Sigmoid colon (tissue), 7 donors: ENCODE measurements around the gene APOLD1. TPM values are rescaled to one million over a fixed set of nuclear protein-coding genes. Genes with fewer than 3 reads are reported as not detected.

ENCODE experiments used
- DNase-seq: peaks from one replicate; pipeline ENCODE4 v3.0.0-alpha.2; 2019
- H3K27ac ChIP-seq, 4 donors: fragments of 200-600 bp; sonication (generic); one replicate each; pipeline ENCODE4 v1.5.1; 2016 to 2019; ENCODE audit warnings: mild to moderate bottlenecking in 1 of 4
- H3K27me3 ChIP-seq, 3 donors: fragments of 200-600 bp; sonication (generic); one replicate each; pipeline ENCODE4 v1.5.1; 2019; ENCODE audit warnings: mild to moderate bottlenecking in 1 of 3
- H3K36me3 ChIP-seq, 4 donors: fragments of 200-600 bp; sonication (generic); one replicate each; pipeline ENCODE4 v1.5.1; 2016 to 2019
- H3K4me1 ChIP-seq, 4 donors: fragments of 200-600 bp; sonication (generic); one replicate each; pipeline ENCODE4 v1.5.1; 2017 to 2019
- H3K4me3 ChIP-seq, 4 donors: fragments of 200-600 bp; sonication (generic); one replicate each; pipeline ENCODE4 v1.5.1; 2017 to 2019; ENCODE audit warnings: mild to moderate bottlenecking in 2 of 4, moderate library complexity in 1 of 4
- H3K9me3 ChIP-seq, 4 donors: fragments of 200-600 bp in 3 of 4; sonication (generic) in 3 of 4; one replicate each; pipeline versions ENCODE4 v1.5.1 to v1.6.1; 2013 to 2019
- CTCF ChIP-seq, 4 experiments: fragments of 450-650 bp in 3 of 4; fragments of 200-600 bp in 1 of 4; IDR thresholded peaks; one replicate each; pipeline ENCODE4 v1.5.1; 2016 to 2019; ENCODE audit warnings: antibody characterized with exemption in 4 of 4, mild to moderate bottlenecking in 3 of 4, moderate library complexity in 2 of 4
- EP300 ChIP-seq, 4 donors: sonication (generic); formaldehyde crosslinking; IDR thresholded peaks; one replicate each; pipeline ENCODE4 v1.6.1; 2017; ENCODE audit warnings: antibody characterized with exemption in 4 of 4
- POLR2A ChIP-seq, 2 donors: fragments of 450-650 bp; IDR thresholded peaks; one replicate each; pipeline ENCODE4 v1.6.1; 2016; ENCODE audit warnings: antibody characterized with exemption in 2 of 2, mild to moderate bottlenecking in 2 of 2, moderate library complexity in 2 of 2
- POLR2AphosphoS5 ChIP-seq, 4 donors: sonication (generic); formaldehyde crosslinking; IDR thresholded peaks; one replicate each; pipeline ENCODE4 v1.6.1; 2017; ENCODE audit warnings: antibody characterized with exemption in 4 of 4
- WGBS, 2 donors: extraction: QIAGEN DNeasy Blood & Tissue Kit; methylation state at CpG; one replicate each; pipeline ENCODE4 v1.1.7; 2013; 5-methylcytosine and 5-hydroxymethylcytosine counted together
- intact Hi-C: fragments of 100-400 bp; cut with DNase I; formaldehyde crosslinking; loops from one replicate; pipeline ENCODE4 v1.15.1; 2023
- polyA plus RNA-seq, 3 donors: library from polyadenylated mRNA; stranded (reverse); fragments of 200-250 nt; gene quantifications; one replicate each; pipeline ENCODE4 v1.2.3, GENCODE V29; 2013
- total RNA-seq, 4 donors: library from RNA; depleted of rRNA; stranded (reverse); fragments of >200 nt; gene quantifications; one replicate each; pipeline ENCODE4 v1.1.0, GENCODE V29; 2016
- donor health status: healthy with polysubstance abuse.
- donor health status: Bipolar disorder and iron deficiency.
- donor health status: healthy.

Gene APOLD1
- total and polyA plus RNA-seq, 7 donors: 0.46 to 24.8 (median 13.9) TPM

GRCh38 chr12:12788131-12788530 is 2.7 kb downstream of the APOLD1 start:
- H3K4me1 ChIP-seq: peaks cover 0 to 51% (median 37%) of the 10 kb centered on the region in 4 donors
- H3K27me3 ChIP-seq: no peaks in the 10 kb centered on the region
- H3K27ac ChIP-seq: peak overlapping the region; percentile 87 to 96 (median 88)
- no peaks in the 10 kb centered on the region for H3K36me3 ChIP-seq
- H3K9me3 ChIP-seq: no peaks in the 10 kb centered on the region
- peak overlapping the region in 1 of 4 donors; percentile 70 for H3K4me3 ChIP-seq
- no peak for TF ChIP-seq CTCF (IDR thresholded peaks at IDR 0.05)
- TF ChIP-seq POLR2AphosphoS5 (IDR thresholded peaks at IDR 0.05): peak in 1 of 4 donors; percentile 21
- TF ChIP-seq EP300 (IDR thresholded peaks at IDR 0.05): no peak
- no peak for TF ChIP-seq POLR2A (IDR thresholded peaks at IDR 0.05)
- 81 to 86% methylated on average over 6 of the region's 6 CpGs for WGBS, 2 donors
- intact Hi-C loops: loop anchor here (1.0 to 10.0 kb wide), 4 partner anchors 25 to 427 kb away; partner anchors contain the start of genes DDX47 and GPRC5A
- DNase-seq: no peak

GRCh38 chr12:12788675-12789368 is 3.4 kb downstream of the APOLD1 start:
- WGBS, 2 donors: 15 to 17% methylated on average over 9 of the region's 9 CpGs
- Histone ChIP-seq H3K27me3 (no peaks in the 10 kb centered on the region), H3K36me3 (no peaks in the 10 kb centered on the region), H3K4me1 (peaks cover 0 to 53% (median 37%) of the 10 kb centered on the region in 4 donors), H3K4me3 (peak overlapping the region in 1 of 4 donors; percentile 70), H3K9me3 (no peaks in the 10 kb centered on the region), H3K27ac (peak overlapping the region; percentile 87 to 96 (median 88))
- peak; percentile 80 for DNase-seq
- no peak for TF ChIP-seq EP300 (IDR thresholded peaks at IDR 0.05)
- TF ChIP-seq CTCF (IDR thresholded peaks at IDR 0.05): peak; percentile 65 to 87 (median 75)
- TF ChIP-seq POLR2AphosphoS5 (IDR thresholded peaks at IDR 0.05): peak in 1 of 4 donors; percentile 24
- no peak for TF ChIP-seq POLR2A (IDR thresholded peaks at IDR 0.05)
- intact Hi-C loops: loop anchor here (1.0 to 10.0 kb wide), 4 partner anchors 24 to 426 kb away; partner anchors contain the start of genes DDX47 and GPRC5A

GRCh38 chr12:12790956-12791355 is 5.5 kb downstream of the APOLD1 start:
- intact Hi-C loops: no loop called here
- H3K27me3 ChIP-seq: no peaks in the 10 kb centered on the region
- peak overlapping the region in 2 of 4 donors; percentile 70 to 81 for H3K27ac ChIP-seq
- H3K36me3 ChIP-seq: no peaks in the 10 kb centered on the region
- no peak for DNase-seq
- H3K4me1 ChIP-seq: peaks cover 0 to 53% (median 37%) of the 10 kb centered on the region in 4 donors
- no peak overlapping the region for H3K4me3 ChIP-seq
- no peaks in the 10 kb centered on the region for H3K9me3 ChIP-seq
- TF ChIP-seq EP300 (IDR thresholded peaks at IDR 0.05): no peak
- 56 to 78% methylated on average over 4 of the region's 4 CpGs for WGBS, 2 donors

- TF ChIP-seq POLR2A (IDR thresholded peaks at IDR 0.05) (no peak), POLR2AphosphoS5 (IDR thresholded peaks at IDR 0.05) (peak in 2 of 4 donors; percentile 17 to 21)
- no peaks in the 10 kb centered on the region for H3K9me3 ChIP-seq
- DNase-seq: peak; percentile 69
- H3K4me1 ChIP-seq: peaks cover 0 to 45% (median 30%) of the 10 kb centered on the region in 4 donors
- peak overlapping the region; percentile 27 to 81 (median 62) for H3K27ac ChIP-seq
- WGBS, 2 donors: 9 to 49% methylated on average over 7 of the region's 7 CpGs
- H3K4me3 ChIP-seq: peak overlapping the region; percentile 8 to 40 (median 28)
- intact Hi-C loops: no loop called here
- H3K36me3 ChIP-seq: no peaks in the 10 kb centered on the region
- no peaks in the 10 kb centered on the region for H3K27me3 ChIP-seq
Measured at GRCh38 chr12:12791756-12792369, 6.4 kb downstream of the APOLD1 start.

- Histone ChIP-seq H3K36me3 (no peaks in the 10 kb centered on the region), H3K4me3 (peak overlapping the region in 2 of 4 donors; percentile 37 to 40), H3K27ac (peak overlapping the region; percentile 27 to 81 (median 62)), H3K4me1 (peaks cover 0 to 41% (median 29%) of the 10 kb centered on the region in 4 donors), H3K27me3 (no peaks in the 10 kb centered on the region), H3K9me3 (no peaks in the 10 kb centered on the region)
- intact Hi-C loops: no loop called here
- TF ChIP-seq CTCF (IDR thresholded peaks at IDR 0.05): no peak
- no peak for DNase-seq
- 86 to 90% methylated on average over 6 of the region's 6 CpGs for WGBS, 2 donors
Measured at GRCh38 chr12:12792421-12792820, 7.0 kb downstream of the APOLD1 start.
